ENCODE data around the gene DEFB123. TPM values are rescaled to one million over a fixed set of nuclear protein-coding genes. Genes with fewer than 3 reads are reported as not detected.

DEFB123 gene
- total RNA-seq, 3 donors from 2014 or later = not detected

- Histone ChIP-seq H3K4me3 (peak overlapping the region; percentile 51 to 72 (median 52)), H3K27ac (peak overlapping the region; percentile 48 to 77), H3K4me1 (no peaks in the 10 kb centered on the region), H3K9me3 (no peaks in the 10 kb centered on the region), H3K36me3 (no peaks in the 10 kb centered on the region), H3K27me3 (peaks cover 0 to 16% of the 10 kb centered on the region in 2 donors)
- intact Hi-C loops (cut with DNase I; ENCODE audit: low total_unique reads) = no loop called here
- TF ChIP-seq CTCF (IDR thresholded peaks at IDR 0.05) (no peak), POLR2AphosphoS5 (IDR thresholded peaks at IDR 0.05) (no peak), POLR2A (IDR thresholded peaks at IDR 0.05) (no peak)
- no peak for DNase-seq (ENCODE audit: low spot score in 2 of 2)
These were observed 35.3 kb downstream of the DEFB123 start for GRCh38 chr20:31475472-31476293.

GRCh38 chr20:31476294-31476585 lies 35.8 kb downstream of the DEFB123 start:
- intact Hi-C loops (cut with DNase I; ENCODE audit: low total_unique reads) = no loop called here
- no peaks in the 10 kb centered on the region for H3K9me3 ChIP-seq
- H3K4me1 ChIP-seq = no peaks in the 10 kb centered on the region
- peaks cover 0 to 16% of the 10 kb centered on the region in 2 donors for H3K27me3 ChIP-seq
- no peak for DNase-seq (ENCODE audit: low spot score in 2 of 2)
- H3K27ac ChIP-seq = no peak overlapping the region
- H3K4me3 ChIP-seq = peak overlapping the region in 2 of 3 donors; percentile 51 to 72
- H3K36me3 ChIP-seq = no peaks in the 10 kb centered on the region
- TF ChIP-seq POLR2AphosphoS5 (IDR thresholded peaks at IDR 0.05) (no peak), CTCF (IDR thresholded peaks at IDR 0.05) (no peak), POLR2A (IDR thresholded peaks at IDR 0.05) (no peak)

GRCh38 chr20:31476643-31477215 lies 36.3 kb downstream of the DEFB123 start:
- intact Hi-C loops (cut with DNase I; ENCODE audit: low total_unique reads) = no loop called here
- Histone ChIP-seq H3K27ac (no peak overlapping the region), H3K9me3 (no peaks in the 10 kb centered on the region), H3K27me3 (peaks cover 0 to 16% of the 10 kb centered on the region in 2 donors), H3K36me3 (no peaks in the 10 kb centered on the region), H3K4me1 (no peaks in the 10 kb centered on the region), H3K4me3 (peak overlapping the region in 2 of 3 donors; percentile 51 to 72)
- no peak for DNase-seq (ENCODE audit: low spot score in 2 of 2)
- no peak for TF ChIP-seq CTCF (IDR thresholded peaks at IDR 0.05)
- TF ChIP-seq POLR2A (IDR thresholded peaks at IDR 0.05) = no peak
- no peak for TF ChIP-seq POLR2AphosphoS5 (IDR thresholded peaks at IDR 0.05)

DNA sequence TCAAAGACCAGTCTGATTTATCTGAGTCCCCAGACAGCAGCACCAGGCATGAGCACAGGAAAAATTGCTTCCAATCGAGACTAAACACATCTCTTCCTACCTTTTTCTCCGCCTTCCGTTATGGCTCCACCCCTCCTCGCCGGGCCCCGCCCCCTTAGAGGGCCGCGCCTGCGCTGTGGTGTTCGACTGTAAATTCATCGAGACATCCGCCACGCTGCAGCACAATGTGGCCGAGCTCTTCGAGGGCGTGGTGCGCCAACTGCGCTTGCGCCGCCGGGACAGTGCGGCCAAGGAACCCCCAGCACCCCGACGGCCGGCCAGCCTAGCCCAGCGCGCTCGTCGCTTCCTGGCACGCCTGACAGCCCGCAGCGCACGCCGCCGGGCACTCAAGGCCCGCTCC lies 43.6 kb downstream of the DEFB123 start:
- TF ChIP-seq CTCF (IDR thresholded peaks at IDR 0.05) (no peak), POLR2A (IDR thresholded peaks at IDR 0.05) (no peak), POLR2AphosphoS5 (IDR thresholded peaks at IDR 0.05) (no peak)
- H3K4me3 ChIP-seq = no peak overlapping the region
- DNase-seq (ENCODE audit: low spot score in 2 of 2) = no peak
- no peaks in the 10 kb centered on the region for H3K27me3 ChIP-seq
- H3K27ac ChIP-seq = peak overlapping the region in 1 of 2 donors; percentile 25
- no peaks in the 10 kb centered on the region for H3K36me3 ChIP-seq
- no peaks in the 10 kb centered on the region for H3K4me1 ChIP-seq
- intact Hi-C loops (cut with DNase I; ENCODE audit: low total_unique reads) = no loop called here
- H3K9me3 ChIP-seq = no peaks in the 10 kb centered on the region
